HS-27A (cell line): ENCODE results near the gene PTPN21.

Source experiments
- DNase-seq: peaks from one replicate; pipeline ENCODE4 v3.0.0-alpha.2; 2012; ENCODE audit warnings: low read depth, missing footprints

PTPN21 gene

GRCh38 chr14:88554457-88555286 is at the start of gene PTPN21:
PTPN21 (minus strand) TSS chr14:88555007; CDS start chr14:88550417, 4,590 bp downstream.
- no peak for DNase-seq

GRCh38 chr14:88604212-88604611 is 49.4 kb upstream of the PTPN21 start:
- no peak for DNase-seq

- DNase-seq = no peak
These were observed 45.1 kb upstream of the PTPN21 start for GRCh38 chr14:88599761-88600439.

GRCh38 chr14:88599326-88599725 is 44.5 kb upstream of the PTPN21 start:
- DNase-seq = no peak

- DNase-seq = no peak
These were observed 43.4 kb upstream of the PTPN21 start for GRCh38 chr14:88598097-88598675.

GRCh38 chr14:88597601-88598000 is 42.8 kb upstream of the PTPN21 start:
- DNase-seq = no peak

- DNase-seq = no peak
These were observed 42.2 kb upstream of the PTPN21 start for GRCh38 chr14:88597038-88597437.

GRCh38 chr14:88592031-88592430 is 37.2 kb upstream of the PTPN21 start:
- DNase-seq = no peak

GRCh38 chr14:88590173-88590572 is 35.4 kb upstream of the PTPN21 start:
- DNase-seq = no peak

GRCh38 chr14:88588081-88588480 is 33.3 kb upstream of the PTPN21 start:
- DNase-seq = no peak

- no peak for DNase-seq
These were observed 29.6 kb upstream of the PTPN21 start for GRCh38 chr14:88584451-88584850.

GRCh38 chr14:88576222-88576621 is 21.4 kb upstream of the PTPN21 start:
- DNase-seq = no peak

- DNase-seq = no peak
These were observed 17.3 kb upstream of the PTPN21 start for GRCh38 chr14:88572117-88572516.

- DNase-seq = no peak
These were observed 13.4 kb upstream of the PTPN21 start for GRCh38 chr14:88568196-88568595.

GRCh38 chr14:88565427-88565826 is 10.6 kb upstream of the PTPN21 start:
- no peak for DNase-seq

- DNase-seq = no peak
These were observed 9.0 kb upstream of the PTPN21 start for GRCh38 chr14:88563845-88564244.

- peak; percentile 54 for DNase-seq
These were observed 8.3 kb upstream of the PTPN21 start, which contains the start of gene ZC3H14 for GRCh38 chr14:88562831-88563686. ZC3H14 (plus strand) TSS chr14:88563037; CDS start chr14:88563134, 97 bp downstream.

- DNase-seq = no peak
These were observed 7.7 kb upstream of the PTPN21 start for GRCh38 chr14:88562532-88562830.

- no peak for DNase-seq
These were observed 5.0 kb upstream of the PTPN21 start for GRCh38 chr14:88559852-88560251.

GRCh38 chr14:88556581-88556980 is 1.8 kb upstream of the PTPN21 start:
- DNase-seq = no peak

- no peak for DNase-seq
These were observed 836 bp downstream of the PTPN21 start for GRCh38 chr14:88553886-88554456.

GRCh38 chr14:88552876-88553275 is 1.9 kb downstream of the PTPN21 start:
- DNase-seq = no peak
